T-helper 1 cell treated with Interleukin-12 subunit alpha and Interleukin-12 subunit beta and Interleukin-4 antibody, amounts not matched to agents 30 μg/mL and 1 μg/mL, for 36 hours (primary cell): ENCODE measurements around the gene SREK1IP1.
A peak's percentile ranks its signal among the peaks of the same experiment; 100 is the strongest.

Experiments
- H3K27ac Mint-ChIP-seq: one replicate; pipeline ENCODE4 v1.8.0; 2021; ENCODE audit warnings: mild to moderate bottlenecking, mixed read lengths
- H3K27me3 Mint-ChIP-seq: one replicate; pipeline ENCODE4 v1.8.0; 2021; ENCODE audit warnings: low read depth, mixed read lengths
- H3K36me3 Mint-ChIP-seq: one replicate; pipeline ENCODE4 v1.8.0; 2021; ENCODE audit warnings: low read depth, mixed read lengths
- H3K4me1 Mint-ChIP-seq: one replicate; pipeline ENCODE4 v1.8.0; 2021; ENCODE audit warnings: low read depth, mixed read lengths
- H3K4me3 Mint-ChIP-seq: one replicate; pipeline ENCODE4 v1.8.0; 2021; ENCODE audit warnings: mild to moderate bottlenecking, moderate library complexity, mixed read lengths
- H3K9me3 Mint-ChIP-seq: one replicate; pipeline ENCODE4 v1.8.0; 2021; ENCODE audit warnings: mixed read lengths

SREK1IP1 gene

GRCh38 chr5:64768358-64769312, at the start of gene SREK1IP1, which contains the start of gene CWC27:
TSS of gene SREK1IP1 (minus strand) at chr5:64768691. CDS start at chr5:64768517, 174 bp downstream.
TSS of gene CWC27 (plus strand) at chr5:64768930. CDS start at chr5:64769147, 217 bp downstream.
- peak within 1 kb of the TSS; percentile 98 for H3K27ac Mint-ChIP-seq
- H3K4me1 Mint-ChIP-seq: peaks cover 49% of the 10 kb centered on the region
- peak within 1 kb of the TSS; percentile 99 for H3K4me3 Mint-ChIP-seq
- H3K9me3 Mint-ChIP-seq: no peaks in the 10 kb centered on the region
- H3K27me3 Mint-ChIP-seq: no peaks in the 10 kb centered on the region
- peaks cover 15% of the 10 kb centered on the region for H3K36me3 Mint-ChIP-seq

DNA sequence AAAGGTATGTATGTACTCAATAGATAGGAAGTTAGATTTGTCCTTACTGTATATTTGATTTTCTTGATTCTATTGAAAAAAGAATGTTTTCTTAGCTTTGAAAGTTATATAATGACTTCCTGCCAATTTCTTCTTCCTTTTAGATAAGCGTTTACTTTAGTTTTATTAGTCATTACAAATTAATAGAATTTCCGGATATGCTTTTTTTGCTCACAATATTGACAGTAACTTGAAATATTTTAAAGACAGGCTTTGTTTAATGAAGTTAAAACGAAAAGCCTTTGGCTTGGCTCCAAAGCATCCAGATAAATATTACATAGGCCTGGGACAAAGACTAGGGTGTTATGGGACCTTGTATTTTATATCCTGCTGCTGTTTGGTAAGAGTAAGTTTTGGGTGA, 49.8 kb upstream of the SREK1IP1 start:
- Mint-ChIP-seq H3K9me3 (no peaks in the 10 kb centered on the region), H3K36me3 (peaks cover 13% of the 10 kb centered on the region), H3K4me1 (peaks cover 17% of the 10 kb centered on the region), H3K27me3 (no peaks in the 10 kb centered on the region), H3K4me3 (no peak overlapping the region), H3K27ac (no peak overlapping the region)

DNA sequence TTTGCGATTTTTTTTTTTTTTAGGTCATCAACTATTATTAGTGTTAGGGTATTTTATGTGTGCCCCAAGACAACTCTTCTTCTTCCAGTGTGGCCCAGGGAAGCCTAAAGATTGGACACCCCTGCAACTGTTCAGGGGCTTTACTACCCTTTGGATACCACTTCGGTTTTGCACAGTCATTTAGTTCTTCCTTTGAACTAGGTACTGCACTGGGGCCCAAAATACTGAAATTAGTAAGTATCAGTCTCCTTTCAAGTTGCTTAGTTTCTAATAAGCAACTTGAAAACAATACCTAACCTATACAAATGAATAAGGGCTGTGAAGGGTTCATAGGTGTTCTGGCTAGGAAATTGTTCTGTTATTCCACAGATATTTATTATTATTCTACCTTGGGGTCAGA, 45.6 kb upstream of the SREK1IP1 start:
- H3K9me3 Mint-ChIP-seq: no peaks in the 10 kb centered on the region
- H3K27me3 Mint-ChIP-seq: no peaks in the 10 kb centered on the region
- H3K4me1 Mint-ChIP-seq: peaks cover 4% of the 10 kb centered on the region
- H3K36me3 Mint-ChIP-seq: peaks cover 6% of the 10 kb centered on the region
- H3K4me3 Mint-ChIP-seq: no peak overlapping the region
- H3K27ac Mint-ChIP-seq: no peak overlapping the region

DNA sequence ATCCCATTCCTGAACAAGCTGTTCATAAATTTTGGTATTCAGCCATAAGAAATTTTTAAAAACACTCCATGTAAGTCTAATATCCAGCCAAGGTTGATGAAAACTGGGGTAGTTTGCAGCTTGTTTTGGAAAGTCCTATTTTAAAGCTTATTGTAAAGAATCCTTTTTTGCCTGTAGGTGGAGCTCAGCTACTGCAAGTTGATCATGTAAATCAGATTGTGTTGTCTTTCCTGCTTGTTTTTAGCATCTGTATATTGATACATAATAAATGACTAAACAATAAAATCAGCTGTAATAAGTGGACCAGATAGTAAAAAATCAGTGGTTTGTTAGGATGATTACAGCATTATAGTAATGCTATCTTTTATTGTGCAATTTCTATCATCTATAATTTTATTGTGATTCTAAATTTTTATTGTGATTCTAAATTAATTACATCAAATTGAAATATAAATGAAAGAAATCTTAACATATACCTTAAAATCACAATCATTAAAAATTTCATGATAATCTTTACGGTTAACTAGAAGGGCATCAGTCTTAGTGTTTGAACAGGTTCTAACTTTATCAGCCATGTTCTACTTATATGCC, 42.7 kb upstream of the SREK1IP1 start:
- H3K27ac Mint-ChIP-seq: no peak overlapping the region
- no peaks in the 10 kb centered on the region for H3K9me3 Mint-ChIP-seq
- no peaks in the 10 kb centered on the region for H3K27me3 Mint-ChIP-seq
- peaks cover 4% of the 10 kb centered on the region for H3K4me1 Mint-ChIP-seq
- H3K36me3 Mint-ChIP-seq: peaks cover 4% of the 10 kb centered on the region
- H3K4me3 Mint-ChIP-seq: no peak overlapping the region

DNA sequence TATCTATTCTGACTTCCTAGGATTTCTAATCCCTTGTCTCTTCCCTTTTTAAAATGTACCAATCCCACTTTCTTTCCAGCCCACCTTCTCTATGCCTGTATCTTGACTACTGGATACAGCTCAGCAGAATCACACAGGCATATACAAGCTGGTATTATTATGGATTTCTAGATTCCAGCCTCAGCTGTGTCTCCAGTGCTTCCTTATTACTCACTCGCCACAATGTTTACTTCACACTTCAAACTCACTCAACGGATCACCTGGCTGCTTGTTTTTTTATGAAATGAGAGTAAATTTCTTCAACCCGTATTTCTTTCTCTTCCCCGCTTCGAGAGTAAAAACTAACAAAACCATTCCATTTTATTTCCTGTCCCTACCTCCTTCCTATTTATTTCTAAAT, 39.0 kb upstream of the SREK1IP1 start:
- Mint-ChIP-seq H3K36me3 (peaks cover 3% of the 10 kb centered on the region), H3K9me3 (no peaks in the 10 kb centered on the region), H3K27ac (no peak overlapping the region), H3K4me3 (no peak overlapping the region), H3K27me3 (no peaks in the 10 kb centered on the region), H3K4me1 (no peaks in the 10 kb centered on the region)

GRCh38 chr5:64806537-64806936, 38.0 kb upstream of the SREK1IP1 start:
- no peaks in the 10 kb centered on the region for H3K27me3 Mint-ChIP-seq
- H3K4me1 Mint-ChIP-seq: no peaks in the 10 kb centered on the region
- no peak overlapping the region for H3K4me3 Mint-ChIP-seq
- H3K27ac Mint-ChIP-seq: no peak overlapping the region
- peaks cover 3% of the 10 kb centered on the region for H3K36me3 Mint-ChIP-seq
- no peaks in the 10 kb centered on the region for H3K9me3 Mint-ChIP-seq

DNA sequence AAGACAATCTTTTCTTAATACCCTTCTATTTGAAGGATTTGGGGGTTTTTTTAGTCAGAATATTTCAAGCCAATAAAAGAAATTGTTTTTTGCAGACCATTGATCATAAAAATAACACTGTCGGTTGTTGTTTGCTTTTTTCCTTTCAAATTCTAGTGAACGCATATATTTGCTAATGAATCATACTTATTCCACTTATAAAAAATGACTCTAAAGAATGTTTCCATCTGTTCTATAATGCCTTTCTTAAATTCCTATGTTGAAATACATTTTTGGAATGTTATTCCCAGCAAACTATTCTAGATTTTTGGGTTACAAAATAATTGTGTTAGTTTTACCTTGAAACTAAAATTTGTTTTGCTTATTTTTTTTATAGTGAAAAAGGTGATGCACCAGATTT, 32.4 kb upstream of the SREK1IP1 start:
- H3K36me3 Mint-ChIP-seq: peaks cover 3% of the 10 kb centered on the region
- no peak overlapping the region for H3K4me3 Mint-ChIP-seq
- no peak overlapping the region for H3K27ac Mint-ChIP-seq
- no peaks in the 10 kb centered on the region for H3K9me3 Mint-ChIP-seq
- H3K4me1 Mint-ChIP-seq: no peaks in the 10 kb centered on the region
- H3K27me3 Mint-ChIP-seq: no peaks in the 10 kb centered on the region

GRCh38 chr5:64796301-64796700, 27.8 kb upstream of the SREK1IP1 start:
- H3K27me3 Mint-ChIP-seq: no peaks in the 10 kb centered on the region
- H3K9me3 Mint-ChIP-seq: no peaks in the 10 kb centered on the region
- peaks cover 6% of the 10 kb centered on the region for H3K36me3 Mint-ChIP-seq
- no peak overlapping the region for H3K27ac Mint-ChIP-seq
- H3K4me1 Mint-ChIP-seq: no peaks in the 10 kb centered on the region
- no peak overlapping the region for H3K4me3 Mint-ChIP-seq

DNA sequence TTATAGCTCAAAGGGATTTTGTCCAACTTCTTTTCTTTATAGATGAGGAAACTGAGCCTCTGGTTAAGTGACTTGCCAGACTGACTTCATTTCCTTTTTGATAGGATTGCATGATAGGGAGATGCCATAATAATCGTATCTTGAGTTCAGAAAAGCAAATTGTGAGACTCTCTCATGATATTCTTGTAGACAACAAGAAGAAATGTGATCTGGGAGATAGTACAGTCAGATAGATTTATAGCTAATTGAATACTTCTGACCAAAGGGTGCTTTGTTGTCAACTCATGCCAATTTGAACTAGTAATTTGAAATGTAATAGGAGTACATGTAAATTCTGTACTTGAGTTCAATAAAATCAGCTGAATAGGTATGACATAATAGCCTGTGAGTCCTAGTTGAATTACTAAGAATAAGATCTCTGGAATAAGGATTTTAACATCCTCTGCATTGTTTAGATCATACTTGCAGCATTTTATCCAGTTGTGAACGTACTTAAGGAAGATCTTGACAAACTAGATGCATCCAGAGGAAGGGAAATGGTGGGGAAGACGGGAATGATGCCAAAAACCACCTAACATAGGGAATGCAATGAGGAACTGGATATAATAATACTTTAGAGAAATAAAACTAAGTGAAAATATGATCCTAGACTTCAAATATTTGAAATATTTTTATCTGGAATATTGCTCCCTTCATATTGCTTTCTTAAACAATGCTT, 25.7 kb upstream of the SREK1IP1 start:
- H3K27ac Mint-ChIP-seq: no peak overlapping the region
- no peaks in the 10 kb centered on the region for H3K4me1 Mint-ChIP-seq
- peaks cover 6% of the 10 kb centered on the region for H3K36me3 Mint-ChIP-seq
- no peaks in the 10 kb centered on the region for H3K9me3 Mint-ChIP-seq
- no peak overlapping the region for H3K4me3 Mint-ChIP-seq
- H3K27me3 Mint-ChIP-seq: no peaks in the 10 kb centered on the region

GRCh38 chr5:64792469-64792868, 24.0 kb upstream of the SREK1IP1 start:
- no peaks in the 10 kb centered on the region for H3K9me3 Mint-ChIP-seq
- H3K4me3 Mint-ChIP-seq: no peak overlapping the region
- no peak overlapping the region for H3K27ac Mint-ChIP-seq
- H3K27me3 Mint-ChIP-seq: no peaks in the 10 kb centered on the region
- peaks cover 3% of the 10 kb centered on the region for H3K36me3 Mint-ChIP-seq
- peaks cover 3% of the 10 kb centered on the region for H3K4me1 Mint-ChIP-seq

GRCh38 chr5:64790210-64790609, 21.7 kb upstream of the SREK1IP1 start:
- Mint-ChIP-seq H3K27ac (no peak overlapping the region), H3K36me3 (peaks cover 7% of the 10 kb centered on the region), H3K27me3 (no peaks in the 10 kb centered on the region), H3K4me3 (no peak overlapping the region), H3K4me1 (peaks cover 3% of the 10 kb centered on the region), H3K9me3 (no peaks in the 10 kb centered on the region)

DNA sequence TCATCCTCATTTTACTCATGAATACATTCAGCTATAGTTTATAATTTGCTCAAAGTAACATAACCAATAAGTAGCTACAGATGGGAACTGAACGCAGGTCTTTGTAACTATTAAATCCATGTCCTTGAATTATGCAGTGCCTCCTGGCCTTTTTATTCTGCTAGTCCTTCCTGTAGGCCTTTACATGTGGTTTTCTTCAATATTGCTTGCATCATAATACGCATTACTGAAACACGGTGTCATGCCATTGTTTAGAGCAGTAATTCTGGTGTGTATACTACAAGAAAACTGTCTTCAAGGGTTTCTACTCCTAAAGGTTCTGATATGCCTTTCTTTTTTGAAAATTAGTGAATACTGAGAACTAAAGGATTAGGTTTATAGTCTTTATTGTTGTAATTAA, 21.0 kb upstream of the SREK1IP1 start:
- Mint-ChIP-seq H3K27me3 (no peaks in the 10 kb centered on the region), H3K4me3 (no peak overlapping the region), H3K36me3 (peaks cover 7% of the 10 kb centered on the region)

GRCh38 chr5:64788156-64788555, 19.7 kb upstream of the SREK1IP1 start:
- no peak overlapping the region for H3K27ac Mint-ChIP-seq
- no peaks in the 10 kb centered on the region for H3K9me3 Mint-ChIP-seq
- H3K27me3 Mint-ChIP-seq: no peaks in the 10 kb centered on the region
- H3K4me1 Mint-ChIP-seq: peaks cover 3% of the 10 kb centered on the region
- no peak overlapping the region for H3K4me3 Mint-ChIP-seq
- peaks cover 5% of the 10 kb centered on the region for H3K36me3 Mint-ChIP-seq

More for the DNA sequence above, 21.0 kb upstream of the SREK1IP1 start:
- Mint-ChIP-seq H3K4me1 (peaks cover 3% of the 10 kb centered on the region), H3K9me3 (no peaks in the 10 kb centered on the region), H3K27ac (no peak overlapping the region)

- Mint-ChIP-seq H3K36me3 (peaks cover 3% of the 10 kb centered on the region), H3K4me1 (peaks cover 3% of the 10 kb centered on the region), H3K4me3 (no peak overlapping the region), H3K27me3 (no peaks in the 10 kb centered on the region), H3K9me3 (no peaks in the 10 kb centered on the region), H3K27ac (no peak overlapping the region)
Measured at GRCh38 chr5:64786372-64786771, 17.9 kb upstream of the SREK1IP1 start.
